SU-DHL-6 (cell line): ENCODE results near the gene TUFT1.

ENCODE experiments used
- CTCF ChIP-seq: fragments of 200-600 bp; sonication (generic); IDR thresholded peaks from one replicate; pipeline ENCODE4 v1.5.1; 2017; ENCODE audit warnings: antibody characterized with exemption, mild to moderate bottlenecking, low read length, moderate library complexity; ENCODE audit not compliant: insufficient read depth, poor library complexity, severe bottlenecking
- EZH2phosphoT487 ChIP-seq: fragments of 200-600 bp; sonication (generic), shearing (Covaris generic); conservative IDR thresholded peaks from 2 replicates; pipeline ENCODE4 v1.6.1; 2018; ENCODE audit warnings: mild to moderate bottlenecking, antibody characterized with exemption, low read length, moderate library complexity, mixed read lengths

- TF ChIP-seq CTCF: no peak
- TF ChIP-seq EZH2phosphoT487: no peak
Measured at GRCh38 chr1:151547900-151548230, 7.8 kb downstream of the TUFT1 start.
